GM18867 (cell line): ENCODE results near the gene SRP9.
A peak's percentile ranks its signal among the peaks of the same experiment; 100 is the strongest.
"Not testable (repeated sequence)": the region's sequence is repeated elsewhere in the genome, so short reads cannot be mapped to it uniquely, and the experiment has no call there.

Source experiments
- ATAC-seq: cut with Tn5 transposase; IDR thresholded peaks from one replicate; pipeline ENCODE4 v1.9.1; 2021; ENCODE audit warnings: mild to moderate bottlenecking, moderate library complexity; ENCODE audit not compliant: unreplicated experiment

SRP9 gene

DNA sequence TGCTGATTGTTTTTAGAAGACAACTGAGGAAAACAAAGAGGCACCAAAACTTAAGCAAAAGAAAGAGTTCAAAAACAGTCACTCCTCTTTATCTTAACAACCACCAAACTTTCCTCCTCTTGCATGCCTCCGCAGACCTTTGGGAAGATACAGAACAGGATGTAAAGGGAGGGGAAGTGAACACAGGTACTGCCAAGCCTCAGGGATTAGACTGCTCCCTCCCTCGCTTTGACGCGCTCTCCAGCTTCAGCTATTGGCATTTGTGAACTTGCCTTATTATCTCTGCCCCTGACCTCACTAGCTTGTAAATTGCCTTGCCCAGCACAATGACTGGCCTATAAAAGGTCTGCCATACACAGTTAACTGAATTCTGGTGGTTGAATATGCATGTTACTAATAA lies 4.8 kb upstream of the SRP9 start:
- no peak for ATAC-seq

DNA sequence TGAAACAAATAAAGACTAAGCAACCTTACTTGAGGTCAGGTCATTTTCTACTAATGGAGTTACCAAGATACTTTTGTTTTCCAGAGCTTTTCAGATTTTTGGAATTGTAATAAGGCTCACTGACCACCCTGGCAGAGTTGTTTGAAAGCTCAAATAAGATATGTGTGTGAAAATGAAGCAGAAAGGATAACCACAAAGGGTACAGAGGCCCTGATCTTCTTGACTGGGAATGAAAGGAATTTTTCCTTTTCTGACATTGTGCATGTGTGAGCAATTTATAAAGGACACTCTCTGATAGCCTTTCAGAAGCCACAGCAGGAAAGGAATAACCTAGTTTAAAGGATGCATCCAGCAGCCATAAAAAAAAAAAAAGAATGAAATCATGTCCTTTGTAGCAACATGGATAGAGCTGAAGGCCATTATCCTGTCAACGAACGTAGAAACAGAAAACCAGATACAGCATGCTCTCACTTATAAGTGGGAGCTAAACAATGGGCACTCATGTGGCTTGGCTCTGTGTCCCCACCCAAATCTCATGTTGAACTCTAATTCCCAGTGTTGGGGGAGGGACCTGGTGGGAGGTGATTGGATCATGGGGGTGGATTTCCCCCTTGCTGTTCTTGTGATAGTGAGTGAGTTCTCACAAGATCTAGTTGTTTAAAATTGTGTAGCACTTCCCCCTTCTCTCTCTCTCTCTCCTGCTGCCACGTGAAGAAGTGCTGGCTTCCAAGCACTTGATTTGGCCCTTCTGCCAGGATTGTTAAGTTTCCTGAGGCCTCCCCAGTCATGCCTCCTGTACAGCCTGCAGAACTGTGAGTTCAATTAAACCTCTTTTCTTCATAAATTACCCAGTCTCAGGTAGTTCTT lies 3.1 kb upstream of the SRP9 start:
- ATAC-seq = no peak

DNA sequence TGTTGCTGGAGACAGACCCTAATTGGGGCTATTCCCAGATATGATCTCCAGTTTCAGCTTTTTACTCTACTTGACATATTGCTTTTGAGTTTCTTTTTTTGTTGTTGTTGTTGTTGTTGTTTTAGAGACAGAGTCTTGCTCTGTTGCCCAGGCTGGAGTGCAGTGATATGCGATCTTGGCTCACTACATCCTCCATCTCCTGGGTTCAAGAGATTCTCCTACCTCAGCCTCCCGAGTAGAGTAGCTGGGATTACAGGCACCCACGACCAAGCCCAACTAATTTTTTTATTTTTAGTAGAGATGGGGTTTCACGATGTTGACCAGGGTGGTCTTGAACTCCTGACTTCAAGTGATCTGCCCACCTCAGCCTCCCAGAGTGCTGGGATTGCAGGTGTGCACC lies 1.3 kb upstream of the SRP9 start:
- no peak for ATAC-seq

DNA sequence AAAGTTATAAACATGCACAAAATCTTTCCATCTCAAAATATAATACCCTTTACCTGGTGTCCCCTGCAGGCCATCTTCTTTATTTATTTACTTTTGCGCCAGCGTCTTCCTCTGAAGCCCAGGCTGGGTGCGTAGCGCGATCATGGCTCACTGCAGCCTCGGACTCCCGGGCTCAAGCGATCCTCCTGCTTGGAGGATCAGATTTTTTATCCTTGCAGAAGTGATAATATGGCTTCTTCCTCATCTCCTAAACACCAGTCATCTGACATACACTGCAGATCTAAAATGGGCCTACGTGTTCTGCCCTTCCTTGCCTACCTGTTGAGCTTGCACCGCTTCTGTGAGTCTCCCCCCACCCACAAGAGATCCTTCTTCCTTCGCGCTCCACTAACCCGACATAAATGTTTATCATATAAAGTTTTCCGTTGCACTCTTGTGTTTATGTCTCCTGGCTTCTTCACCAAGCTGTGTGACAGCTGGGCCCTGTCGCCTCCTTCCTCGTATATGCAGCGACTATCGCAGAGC lies 506 bp upstream of the SRP9 start:
- no peak for ATAC-seq

DNA sequence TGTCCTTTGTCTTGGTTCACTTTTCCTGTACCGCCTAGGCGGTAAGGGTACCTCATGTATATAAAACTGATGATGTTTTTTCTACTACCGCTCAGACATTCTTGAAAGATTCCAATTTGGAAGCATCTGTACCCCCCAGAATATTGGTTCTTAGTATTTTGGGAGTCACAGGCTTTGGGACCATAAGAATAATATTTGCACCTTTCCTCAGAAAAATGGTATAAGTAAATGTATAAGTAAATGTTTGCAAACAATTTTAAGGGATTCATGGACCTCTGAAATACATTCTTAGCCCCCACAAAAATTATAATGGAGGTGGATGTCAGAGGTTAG lies 677 bp downstream of the SRP9 start:
- ATAC-seq = no peak

DNA sequence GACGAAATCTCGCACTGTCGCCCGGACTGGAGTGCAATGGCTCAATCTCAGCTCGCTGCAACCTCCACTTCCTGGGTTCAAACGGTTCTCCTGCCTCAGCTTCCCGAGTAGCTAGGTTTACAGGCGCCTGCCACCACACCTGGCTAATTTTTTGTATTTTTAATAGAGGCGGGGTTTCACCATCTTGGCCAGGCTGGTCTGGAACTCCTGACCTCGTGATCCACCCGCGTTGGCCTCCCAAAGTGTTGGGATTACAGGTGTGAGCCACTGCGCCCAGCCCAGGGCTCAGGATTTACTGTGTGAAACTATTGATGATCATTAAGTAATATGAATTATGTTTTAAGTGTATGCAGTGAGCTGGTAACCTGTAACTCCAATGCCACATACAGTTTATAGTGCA lies 1.5 kb downstream of the SRP9 start:
- ATAC-seq = not testable (repeated sequence)

DNA sequence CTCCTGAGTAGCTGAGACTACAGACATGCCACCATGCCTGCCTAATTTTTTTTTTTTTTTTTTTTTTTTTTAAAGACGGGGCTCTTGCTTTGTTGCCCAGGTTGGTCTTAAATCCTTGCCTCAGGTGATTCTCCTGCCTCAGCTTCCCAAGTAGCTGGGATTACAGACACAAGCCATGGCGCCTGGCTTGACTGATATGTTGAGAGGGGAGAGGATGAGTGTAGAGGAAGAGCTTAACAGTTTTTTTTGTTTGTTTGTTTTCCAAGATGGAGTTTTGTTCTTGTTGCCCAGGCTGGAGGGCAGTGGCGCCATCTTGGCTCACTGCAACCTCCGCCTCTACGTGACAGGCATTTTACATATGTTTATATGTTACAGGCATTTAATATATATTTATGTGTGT lies 2.5 kb downstream of the SRP9 start:
- ATAC-seq = no peak

DNA sequence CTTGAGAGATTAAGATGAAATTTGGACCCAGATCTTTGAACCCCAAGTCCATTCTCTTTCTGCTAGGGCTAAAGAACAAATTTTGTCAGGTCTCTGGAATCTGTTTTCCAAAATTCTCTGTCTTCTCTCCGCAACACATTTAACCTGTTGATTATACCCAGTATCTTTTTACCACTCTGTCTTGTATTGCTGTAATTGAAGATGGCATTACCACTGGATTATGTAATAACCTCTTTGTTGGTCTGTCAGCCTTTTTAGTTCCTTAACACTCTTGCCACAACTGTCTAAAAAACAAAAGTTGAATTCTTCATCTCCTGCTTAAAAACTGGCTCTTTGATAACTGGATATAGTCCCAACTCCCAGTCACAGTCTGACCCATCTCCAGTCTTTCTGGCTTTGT lies 3.0 kb downstream of the SRP9 start:
- ATAC-seq = no peak

DNA sequence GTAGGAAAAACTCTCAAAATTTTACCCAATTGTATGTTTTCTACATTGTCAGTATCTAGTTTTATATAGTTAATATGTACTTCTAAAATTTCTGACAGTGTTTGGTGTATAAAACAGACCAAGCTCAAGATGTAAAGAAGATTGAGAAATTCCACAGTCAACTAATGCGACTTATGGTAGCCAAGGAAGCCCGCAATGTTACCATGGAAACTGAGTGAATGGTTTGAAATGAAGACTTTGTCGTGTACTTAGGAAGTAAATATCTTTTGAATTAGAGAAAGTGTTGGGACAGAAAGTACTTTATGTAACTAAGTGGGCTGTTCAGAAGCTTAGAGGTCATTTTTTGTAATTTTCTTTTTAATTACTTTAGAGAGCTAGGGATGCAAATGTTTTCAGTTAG lies 11.5 kb downstream of the SRP9 start:
- not testable (repeated sequence) for ATAC-seq

DNA sequence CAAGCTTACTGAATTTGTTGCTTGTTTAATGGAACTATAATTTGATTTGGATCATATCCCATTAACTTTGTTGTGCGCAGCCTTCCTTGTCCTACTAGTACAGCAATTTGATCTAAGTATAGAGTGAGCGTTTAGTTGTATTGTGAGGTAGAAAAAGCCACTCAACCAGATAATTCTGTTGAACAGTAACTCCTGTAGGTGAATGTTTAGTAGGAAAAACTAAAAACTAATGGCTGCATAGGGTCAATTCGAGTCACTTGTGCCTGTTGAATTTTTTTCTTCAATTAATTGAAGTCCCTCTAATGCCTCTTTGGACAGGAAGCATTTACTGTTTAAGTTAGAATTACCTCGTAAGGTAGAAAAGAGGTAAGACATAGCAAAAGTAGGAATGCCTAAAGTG lies 17.3 kb downstream of the SRP9 start:
- no peak for ATAC-seq

DNA sequence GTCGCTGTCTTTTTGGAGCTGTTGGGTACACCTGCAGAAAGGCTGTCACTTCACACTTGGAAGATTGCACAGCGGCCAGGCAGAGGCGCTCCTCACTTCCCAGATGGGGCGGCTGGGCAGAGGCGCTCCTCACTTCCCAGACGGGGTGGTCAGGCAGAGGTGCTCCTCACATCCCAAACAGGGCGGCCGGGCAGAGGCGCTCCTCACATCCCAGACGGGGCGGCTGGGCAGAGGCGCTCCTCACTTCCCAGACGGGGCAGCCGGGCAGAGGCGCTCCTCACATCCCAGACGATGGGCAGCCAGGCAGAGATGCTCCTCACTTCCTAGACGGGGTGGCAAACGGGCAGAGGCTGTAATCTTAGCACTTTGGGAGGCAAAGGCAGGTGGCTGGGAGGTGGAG lies 18.5 kb downstream of the SRP9 start:
- ATAC-seq = not testable (repeated sequence)

DNA sequence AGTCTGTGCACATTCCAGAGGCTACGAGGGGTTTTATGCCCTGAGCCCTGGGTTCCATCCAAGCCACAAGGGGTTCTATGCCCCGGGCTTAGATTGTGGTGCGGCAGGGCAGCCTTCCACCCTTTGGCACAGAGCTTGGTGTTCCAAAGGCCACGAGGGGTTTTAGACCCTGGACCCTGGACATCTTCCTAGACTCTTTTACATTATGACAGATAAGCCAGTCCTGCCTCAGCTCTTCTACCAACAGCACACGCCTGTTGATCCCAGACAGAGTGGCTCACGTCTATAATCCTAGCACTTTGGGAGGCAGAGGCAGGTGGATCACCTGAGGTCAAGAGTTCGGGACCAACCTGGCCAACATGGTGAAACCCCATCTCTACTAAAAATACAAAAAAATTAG lies 23.5 kb downstream of the SRP9 start:
- ATAC-seq = not testable (repeated sequence)

DNA sequence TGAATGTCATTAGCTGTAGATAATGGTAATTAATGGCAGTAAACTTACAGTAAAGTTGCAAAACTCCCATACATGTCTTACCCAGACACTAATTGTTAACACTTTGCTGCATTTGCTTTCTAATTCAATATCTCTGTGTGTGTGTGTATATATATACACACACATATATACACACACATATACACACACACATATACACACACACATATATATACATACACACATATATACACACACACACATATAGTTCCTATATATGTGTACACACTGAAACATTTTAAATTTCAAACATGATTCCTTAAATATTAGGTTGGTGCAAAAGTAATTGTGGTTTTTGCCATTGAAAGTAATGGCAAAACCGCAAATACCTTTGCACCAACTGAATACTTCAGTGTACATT lies 28.6 kb downstream of the SRP9 start:
- ATAC-seq = no peak

DNA sequence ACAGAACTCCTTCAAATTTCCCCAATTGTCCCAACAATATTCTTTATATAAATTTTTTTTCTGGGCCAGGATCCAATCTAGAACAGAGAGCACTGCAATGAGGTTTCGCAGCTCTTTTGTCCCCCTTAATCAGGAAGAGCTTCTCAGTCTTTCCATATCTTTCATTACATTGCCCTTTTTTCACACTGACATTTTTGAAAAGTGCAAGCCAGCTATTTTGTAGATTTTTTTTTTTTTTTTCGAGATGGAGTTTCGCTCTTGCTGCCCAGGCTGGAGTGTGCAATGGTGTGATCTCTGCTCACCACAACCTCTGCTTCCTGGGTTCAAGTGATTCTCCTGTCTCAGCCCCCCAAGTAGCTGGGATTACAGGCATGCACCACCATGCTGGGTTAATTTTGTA lies 29.1 kb downstream of the SRP9 start:
- ATAC-seq = not testable (repeated sequence)

DNA sequence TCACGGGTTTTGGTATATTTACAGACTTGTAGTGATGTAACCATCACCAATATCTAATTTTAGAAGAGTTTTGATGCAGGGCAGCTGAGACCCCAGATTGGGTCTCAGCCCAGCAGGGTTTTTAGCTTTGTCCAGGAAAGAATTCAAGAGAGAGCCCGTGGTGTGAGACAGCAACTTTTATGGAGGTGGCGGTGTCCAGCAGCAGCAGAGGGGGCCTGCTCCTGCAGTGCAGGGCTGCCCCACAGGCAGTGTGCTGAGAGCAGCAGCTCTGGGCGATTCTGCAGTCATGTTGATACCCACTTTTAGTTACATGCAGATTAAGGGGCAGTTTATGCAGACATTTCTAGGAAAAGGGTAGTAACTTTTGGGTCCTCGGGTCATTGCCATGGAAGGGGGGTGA lies 30.5 kb downstream of the SRP9 start:
- ATAC-seq = no peak

DNA sequence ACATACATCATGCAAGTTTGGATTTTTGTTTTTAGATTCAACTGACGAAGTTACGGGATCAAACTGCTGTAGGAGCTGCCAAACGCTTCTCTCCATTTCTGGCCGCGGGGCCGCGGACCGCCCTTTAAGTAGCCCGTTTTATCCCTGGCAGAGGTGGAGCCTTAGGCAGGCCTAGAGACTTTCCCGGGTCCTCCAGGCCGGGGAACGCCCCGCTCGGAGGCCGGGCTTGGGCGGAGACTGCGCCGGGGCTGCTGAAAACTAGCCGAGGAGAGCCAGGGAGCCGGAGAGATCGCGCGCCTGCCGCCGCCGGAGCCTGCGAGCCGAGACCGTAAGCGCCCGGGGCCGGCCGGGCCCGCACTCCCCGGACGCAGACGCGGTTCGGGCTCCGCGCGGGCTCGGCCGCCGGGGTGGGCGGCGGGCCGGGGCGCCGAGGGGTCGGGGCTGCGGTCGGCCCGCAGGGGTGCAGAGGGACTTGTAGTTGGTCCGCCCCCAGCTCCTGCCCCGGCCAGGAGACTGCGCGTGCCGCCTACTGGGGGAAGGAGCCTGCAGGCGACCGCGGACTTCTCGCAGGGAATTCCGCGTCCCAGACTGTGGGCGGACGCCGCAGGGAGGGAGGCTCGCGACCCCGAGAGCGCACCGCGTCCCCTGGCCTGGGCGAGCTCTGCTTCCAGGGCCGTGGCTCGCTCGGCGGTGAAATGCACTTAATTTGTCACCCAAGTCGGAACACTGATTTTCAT lies 32.4 kb downstream of the SRP9 start, which contains the start of gene EPHX1:
Gene EPHX1 (plus strand): TSS at position 283 of the 737 bp plus-strand sequence. CDS start 18,606 bp downstream, outside the sequence.
- peak; percentile 96 for ATAC-seq

DNA sequence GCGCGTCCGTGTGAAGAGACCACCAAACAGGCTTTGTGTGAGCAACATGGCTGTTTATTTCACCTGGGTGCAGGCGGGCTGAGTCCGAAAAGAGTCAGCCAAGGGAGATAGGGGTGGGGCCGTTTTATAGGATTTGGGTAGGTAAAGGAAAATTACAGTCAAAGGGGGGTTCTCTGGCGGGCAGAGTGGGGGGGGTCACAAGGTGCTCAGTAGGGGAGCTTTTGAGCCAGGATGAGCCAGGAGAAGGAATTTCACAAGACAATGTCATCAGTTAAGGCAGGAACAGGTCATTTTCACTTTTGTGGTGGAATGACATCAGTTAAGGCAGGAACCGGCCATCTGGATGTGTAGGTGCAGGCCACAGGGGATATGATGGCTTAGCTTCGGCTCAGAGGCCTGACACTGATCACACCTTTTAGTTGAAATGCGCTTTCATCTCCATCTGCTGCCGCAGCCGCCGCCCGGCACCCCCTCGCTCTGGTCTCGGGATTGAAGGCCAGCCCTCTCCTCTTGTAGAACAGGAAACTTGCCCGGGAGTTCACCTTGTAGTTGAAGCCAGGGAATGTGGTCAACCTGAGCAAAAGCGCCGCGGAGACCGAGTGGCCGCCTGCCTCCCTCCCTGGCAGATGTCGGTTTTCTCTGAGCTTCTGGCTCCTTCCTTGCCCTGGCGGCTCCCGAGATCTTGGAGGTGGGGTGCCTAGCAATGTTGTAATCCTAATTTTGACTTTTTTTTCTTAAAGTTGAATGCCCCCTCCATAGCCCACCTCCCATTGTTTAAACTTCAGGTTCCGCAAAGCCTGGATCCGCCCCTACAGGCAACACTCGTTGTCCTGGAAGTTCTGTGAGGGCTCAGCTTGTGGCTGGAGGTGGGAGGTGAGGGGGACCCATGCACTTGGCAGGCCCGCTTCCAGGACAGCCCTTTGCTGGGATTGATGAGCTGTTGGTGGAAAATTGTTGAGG lies 33.2 kb downstream of the SRP9 start:
- ATAC-seq = not testable (repeated sequence)

DNA sequence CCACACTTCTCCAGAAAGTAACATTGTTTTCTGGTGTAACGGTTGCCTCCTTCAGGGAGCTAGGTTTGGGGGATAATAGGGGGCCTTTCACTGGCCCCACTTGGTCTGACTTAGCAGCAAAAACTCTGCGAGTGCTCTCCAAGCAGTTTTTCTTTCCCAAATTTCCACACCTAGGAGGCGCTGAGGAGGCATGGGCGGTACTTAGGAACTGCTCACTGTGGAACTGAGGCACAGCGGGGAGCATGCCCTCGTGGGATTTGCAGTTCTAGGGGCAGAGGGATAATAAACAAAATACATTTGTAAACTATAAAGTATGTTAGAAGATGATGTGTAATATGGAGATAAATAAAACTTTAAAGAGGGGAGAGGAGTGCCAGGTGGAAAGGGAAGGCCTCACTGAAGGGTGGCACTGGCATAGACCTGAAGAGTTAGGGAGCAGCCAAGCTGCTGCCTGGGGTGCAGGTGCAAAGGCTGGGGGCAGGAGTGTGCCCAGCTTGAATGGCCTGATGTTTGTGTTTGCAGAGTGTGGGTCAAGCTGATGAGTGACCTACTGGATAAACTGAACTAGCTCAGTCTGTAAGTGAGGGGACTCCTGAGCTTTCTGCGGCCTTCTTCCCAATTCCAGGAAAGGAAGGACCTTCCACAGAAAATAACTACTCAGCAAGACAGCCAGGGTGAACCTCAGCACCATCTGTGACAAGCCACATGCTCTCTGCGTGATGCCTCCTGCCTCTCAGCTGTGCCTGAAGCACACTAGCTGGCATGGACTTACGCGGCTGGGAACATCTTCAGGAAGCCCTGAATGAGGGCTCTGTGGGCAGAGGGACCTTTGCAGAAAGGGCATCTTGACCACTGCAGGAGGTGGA lies 34.2 kb downstream of the SRP9 start:
- ATAC-seq = no peak

DNA sequence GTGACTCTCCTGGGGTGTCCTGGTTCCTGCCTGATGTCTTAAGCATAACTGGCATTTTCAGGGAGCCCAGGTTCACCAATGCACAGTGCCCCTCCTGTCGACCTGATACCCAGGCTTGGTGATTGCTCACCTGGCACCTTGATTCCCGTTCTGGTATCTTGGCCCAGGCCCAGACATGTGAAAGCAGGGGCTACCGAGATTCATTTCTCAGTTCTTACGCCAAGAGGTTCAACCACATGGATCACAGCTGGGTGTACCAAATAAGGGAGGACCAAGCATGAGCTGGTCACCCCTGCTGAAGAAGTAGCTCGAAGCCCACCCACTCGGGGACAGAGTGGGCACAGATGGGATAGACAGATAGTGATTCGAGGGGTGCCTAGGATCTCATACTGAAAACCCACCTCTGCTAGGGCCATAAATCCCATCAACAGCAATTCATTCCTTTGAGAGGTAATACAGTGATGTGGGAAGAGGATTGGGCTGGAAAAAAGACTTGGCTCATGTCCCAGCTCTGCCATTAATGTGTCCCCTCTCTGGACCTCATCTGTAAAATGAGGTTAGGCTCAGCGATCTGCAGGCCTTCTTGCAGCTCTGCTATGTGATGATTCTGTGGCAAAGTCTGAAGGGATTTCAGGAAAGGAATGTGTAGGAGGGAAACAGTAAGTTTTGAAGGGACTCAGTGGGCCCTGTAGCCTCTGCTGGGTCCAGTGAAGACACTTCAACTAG lies 35.0 kb downstream of the SRP9 start:
- no peak for ATAC-seq
